Measurements from ENCODE around the gene RUVBL2.

Gene RUVBL2

DNA sequence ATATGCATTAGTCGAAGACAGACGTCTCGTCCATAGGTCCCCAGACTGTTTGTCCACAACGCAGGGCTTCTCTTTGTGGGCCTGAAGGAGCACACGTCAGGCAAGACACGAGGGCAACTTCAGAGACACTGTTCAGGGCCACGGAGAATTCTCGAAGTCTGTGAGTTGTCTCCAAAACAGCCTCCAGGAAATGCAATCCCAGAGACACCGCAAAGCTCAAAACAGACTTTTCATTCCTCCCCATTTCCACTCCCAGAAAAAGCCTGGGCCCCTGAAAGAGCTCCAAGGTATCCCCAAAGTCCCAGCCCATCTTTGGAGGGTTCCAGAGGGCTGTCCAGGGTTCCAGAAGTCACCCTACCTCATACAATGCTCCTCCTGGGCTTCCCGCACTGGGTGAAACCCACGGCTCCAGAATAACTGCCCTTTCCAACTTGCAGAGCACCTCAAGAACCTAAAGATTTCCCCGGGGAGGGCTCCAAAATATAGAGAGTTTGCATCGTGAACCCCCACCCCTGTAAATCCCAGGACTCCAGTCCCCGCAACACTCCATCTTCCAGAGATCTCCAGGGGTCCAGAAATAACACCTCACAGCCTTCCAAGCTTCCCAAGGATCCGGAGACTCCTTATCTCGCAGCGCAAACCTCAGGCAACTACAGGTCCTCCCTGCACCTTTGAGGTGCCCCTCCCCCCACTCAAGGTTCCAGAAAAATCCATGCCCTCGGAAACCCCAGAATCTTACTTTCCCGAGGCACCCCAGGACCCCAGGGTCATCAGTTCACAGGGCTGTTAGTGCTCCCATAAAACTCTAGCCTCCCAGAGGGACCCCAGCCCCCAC lies 29.3 kb upstream of the RUVBL2 start:
- DNase-seq (ENCODE audit: low read depth): no peak

DNA sequence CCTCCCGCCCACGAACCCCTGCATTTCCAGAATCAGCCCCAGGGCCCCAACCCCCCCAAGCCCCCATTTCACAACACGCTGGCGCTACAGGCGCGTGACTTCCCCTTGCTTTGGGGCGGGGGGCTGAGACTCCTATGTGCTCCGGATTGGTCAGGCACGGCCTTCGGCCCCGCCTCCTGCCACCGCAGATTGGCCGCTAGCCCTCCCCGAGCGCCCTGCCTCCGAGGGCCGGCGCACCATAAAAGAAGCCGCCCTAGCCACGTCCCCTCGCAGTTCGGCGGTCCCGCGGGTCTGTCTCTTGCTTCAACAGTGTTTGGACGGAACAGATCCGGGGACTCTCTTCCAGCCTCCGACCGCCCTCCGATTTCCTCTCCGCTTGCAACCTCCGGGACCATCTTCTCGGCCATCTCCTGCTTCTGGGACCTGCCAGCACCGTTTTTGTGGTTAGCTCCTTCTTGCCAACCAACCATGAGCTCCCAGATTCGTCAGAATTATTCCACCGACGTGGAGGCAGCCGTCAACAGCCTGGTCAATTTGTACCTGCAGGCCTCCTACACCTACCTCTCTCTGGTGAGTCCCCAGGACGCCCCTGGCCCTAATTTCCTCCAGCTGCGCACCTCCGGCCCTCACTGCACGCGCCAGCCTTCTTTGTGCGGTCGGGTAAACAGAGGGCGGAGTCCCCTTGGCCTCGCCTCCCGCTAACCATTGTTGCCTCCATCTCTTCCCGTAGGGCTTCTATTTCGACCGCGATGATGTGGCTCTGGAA lies 28.5 kb upstream of the RUVBL2 start, which contains the start of gene FTL:
TSS of gene FTL (plus strand) at position 270 of the 766 bp plus-strand sequence. CDS start at position 469, 199 bp downstream.
- DNase-seq (ENCODE audit: low read depth): peak; percentile 76

DNA sequence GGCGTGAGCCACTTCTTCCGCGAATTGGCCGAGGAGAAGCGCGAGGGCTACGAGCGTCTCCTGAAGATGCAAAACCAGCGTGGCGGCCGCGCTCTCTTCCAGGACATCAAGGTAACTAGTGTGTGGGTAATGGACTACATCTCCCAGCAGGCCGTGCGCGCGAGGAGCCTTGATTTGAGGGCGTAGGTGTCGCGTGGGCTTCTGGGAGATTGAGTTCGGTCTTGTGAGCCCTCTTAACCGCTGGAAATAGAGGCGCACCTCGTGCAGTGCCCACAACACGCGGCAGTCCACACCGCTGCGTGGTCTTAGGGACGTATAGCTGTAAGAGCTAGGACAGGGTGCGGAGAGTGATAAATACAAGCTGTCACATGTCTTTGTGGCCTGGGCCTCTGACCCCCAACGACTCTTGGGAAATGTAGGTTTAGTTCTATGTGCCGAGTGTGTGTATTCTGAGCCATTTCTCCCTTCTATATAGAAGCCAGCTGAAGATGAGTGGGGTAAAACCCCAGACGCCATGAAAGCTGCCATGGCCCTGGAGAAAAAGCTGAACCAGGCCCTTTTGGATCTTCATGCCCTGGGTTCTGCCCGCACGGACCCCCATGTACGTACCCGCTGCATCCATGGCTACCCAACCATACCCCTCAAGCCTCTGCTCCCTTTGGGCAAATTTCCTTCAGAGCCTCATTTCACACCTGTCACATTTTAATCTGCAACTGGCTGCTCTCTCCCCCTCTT lies 27.7 kb upstream of the RUVBL2 start:
- peak; percentile 83 for DNase-seq (ENCODE audit: low read depth)

DNA sequence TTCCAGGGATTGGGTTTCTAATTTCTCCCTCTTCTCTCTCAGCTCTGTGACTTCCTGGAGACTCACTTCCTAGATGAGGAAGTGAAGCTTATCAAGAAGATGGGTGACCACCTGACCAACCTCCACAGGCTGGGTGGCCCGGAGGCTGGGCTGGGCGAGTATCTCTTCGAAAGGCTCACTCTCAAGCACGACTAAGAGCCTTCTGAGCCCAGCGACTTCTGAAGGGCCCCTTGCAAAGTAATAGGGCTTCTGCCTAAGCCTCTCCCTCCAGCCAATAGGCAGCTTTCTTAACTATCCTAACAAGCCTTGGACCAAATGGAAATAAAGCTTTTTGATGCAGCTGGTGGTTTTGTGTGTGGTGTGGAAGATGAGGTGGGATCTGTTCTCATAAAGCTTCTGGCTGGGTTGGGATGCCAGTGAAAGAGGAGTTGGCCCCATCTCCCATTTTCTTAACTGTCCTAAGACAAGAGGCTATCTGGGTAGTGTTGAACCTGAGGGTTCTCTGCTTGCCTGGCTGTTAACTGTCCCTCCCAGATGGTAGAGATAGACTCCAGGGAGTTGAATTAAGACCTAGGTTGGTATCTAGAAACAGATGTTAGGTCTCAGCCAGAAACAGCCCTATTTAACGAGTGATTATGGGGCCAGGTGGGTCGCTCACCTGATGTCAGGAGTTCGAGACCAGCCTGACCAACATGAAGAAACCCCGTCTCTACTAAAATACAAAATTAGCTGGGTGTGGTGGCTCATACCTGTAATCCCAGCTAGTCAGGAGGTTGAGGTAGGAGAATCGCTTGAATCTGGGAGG lies 26.9 kb upstream of the RUVBL2 start:
- no peak for DNase-seq (ENCODE audit: low read depth)

DNA sequence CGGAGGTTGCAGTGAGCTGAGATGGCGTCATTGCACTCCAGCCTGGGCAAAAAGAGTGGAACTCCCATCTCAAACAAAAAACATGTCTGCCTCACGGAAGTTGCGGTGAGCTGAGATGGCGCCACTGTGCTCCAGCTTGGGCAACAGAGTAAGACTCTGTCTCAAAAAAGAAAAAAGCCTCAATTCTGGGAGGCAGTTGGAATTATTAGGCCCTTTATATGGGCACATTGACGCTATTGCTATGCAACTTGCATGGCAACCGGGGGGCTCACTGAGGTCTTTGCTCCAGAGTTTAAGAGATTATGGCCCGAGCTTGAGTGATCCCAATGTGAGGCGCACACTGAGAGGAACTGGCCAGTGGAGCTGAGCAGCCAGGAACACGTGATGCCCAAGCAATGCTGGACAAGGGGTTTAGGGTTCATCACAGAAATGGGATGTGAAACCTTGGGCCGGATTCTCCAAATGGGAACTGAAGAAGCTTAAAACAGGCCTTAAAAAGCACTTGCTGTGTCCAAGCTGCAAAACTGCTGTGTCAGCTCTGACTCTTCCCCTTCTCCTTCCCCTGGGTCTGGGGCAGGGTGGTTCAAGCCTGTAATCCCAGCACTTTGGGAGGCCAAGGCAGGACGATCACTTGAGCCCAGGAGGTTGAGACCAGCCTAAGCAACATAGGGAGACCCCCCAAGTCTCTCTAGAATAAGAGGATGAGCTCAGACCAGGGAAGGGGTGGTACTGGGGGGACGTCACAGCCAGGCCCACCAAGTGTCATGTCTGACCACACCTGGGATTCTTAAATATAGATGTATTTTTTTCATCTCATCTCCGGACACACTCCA lies 26.1 kb upstream of the RUVBL2 start:
- no peak for DNase-seq (ENCODE audit: low read depth)

DNA sequence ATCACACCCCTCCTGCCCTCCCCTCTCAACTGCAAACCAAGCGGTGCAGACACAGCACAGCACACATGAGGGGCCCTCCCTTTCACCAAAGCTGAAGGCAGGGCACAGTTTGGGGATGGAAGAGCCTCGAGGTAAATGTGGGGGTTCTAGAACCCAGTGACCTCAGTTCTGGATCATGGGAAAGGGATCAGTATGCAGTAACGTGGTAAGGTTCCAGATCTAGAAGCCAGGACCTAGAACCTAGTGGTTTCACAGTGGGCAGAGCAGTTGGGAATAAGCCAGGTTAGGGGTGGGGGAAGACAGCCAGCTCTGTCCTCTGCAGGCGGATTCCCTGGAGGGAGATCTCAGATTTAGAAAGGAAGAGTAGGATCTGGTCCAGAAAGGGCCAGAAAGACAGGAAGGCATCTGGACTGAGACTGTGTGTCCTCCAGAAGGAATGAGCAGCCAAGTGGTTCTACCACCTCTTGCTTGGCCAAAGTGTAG lies 25.5 kb upstream of the RUVBL2 start:
- DNase-seq (ENCODE audit: low read depth): no peak

DNA sequence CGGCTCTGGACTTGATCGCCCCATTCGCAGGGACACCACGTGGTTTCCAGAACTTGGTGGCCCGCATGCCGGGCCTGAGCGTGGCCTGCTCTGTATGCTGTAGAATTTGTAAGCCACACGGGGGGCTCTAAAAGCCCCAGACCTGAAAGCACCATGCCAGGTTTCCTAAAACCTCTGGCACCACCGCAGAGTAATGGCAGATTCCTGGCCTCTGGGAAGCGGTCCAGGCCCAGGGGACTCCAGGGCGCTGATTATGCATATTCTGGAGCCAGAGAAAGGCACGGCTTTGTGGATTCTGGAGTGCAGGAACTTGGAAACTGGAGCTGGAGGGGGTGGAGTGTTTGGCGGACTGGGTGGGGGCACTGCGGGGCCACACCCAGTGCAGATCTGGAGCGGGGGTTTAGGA lies 24.9 kb upstream of the RUVBL2 start:
- DNase-seq (ENCODE audit: low read depth): no peak

DNA sequence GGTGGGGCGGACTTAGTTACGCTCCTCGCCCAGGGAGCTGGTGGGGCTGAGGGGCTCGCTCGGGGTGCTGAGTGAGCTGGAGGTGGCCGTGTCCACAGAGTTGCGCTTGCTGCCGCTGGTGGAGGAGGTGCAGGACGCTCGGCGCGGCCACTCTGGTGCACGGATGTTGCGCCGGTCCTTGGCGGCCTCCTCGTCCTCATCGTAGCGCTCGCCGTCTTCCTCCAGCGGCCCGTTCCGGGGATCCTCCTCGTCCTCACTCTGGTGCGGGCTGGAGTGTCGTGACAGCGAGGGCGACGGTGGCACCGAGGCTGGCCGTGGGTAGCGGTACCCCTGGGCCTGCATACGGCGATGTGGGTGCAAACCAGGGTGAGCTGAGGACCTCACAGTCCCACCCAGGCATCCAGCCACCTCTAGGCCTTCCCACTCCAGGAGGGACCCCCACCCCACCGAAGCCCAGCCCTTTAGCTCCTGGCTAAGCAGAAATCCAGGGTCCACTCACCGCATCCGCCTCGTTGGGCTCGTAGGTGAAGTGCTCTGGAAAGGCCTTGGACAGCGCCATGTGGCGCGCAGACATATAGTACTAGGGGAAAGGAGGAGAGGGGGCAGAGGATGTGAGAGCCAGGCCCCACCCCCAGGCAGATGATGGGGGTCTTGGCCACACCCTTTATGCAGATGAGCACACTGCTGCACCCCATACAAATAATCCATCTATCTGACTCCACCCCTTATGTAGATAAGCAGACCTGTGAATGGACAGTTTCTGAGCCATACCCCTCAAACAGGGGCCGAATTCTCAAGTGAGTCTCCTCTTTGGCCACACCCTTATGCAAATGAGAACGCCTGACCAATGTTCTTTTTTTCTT lies 24.2 kb upstream of the RUVBL2 start:
- DNase-seq (ENCODE audit: low read depth): no peak

DNA sequence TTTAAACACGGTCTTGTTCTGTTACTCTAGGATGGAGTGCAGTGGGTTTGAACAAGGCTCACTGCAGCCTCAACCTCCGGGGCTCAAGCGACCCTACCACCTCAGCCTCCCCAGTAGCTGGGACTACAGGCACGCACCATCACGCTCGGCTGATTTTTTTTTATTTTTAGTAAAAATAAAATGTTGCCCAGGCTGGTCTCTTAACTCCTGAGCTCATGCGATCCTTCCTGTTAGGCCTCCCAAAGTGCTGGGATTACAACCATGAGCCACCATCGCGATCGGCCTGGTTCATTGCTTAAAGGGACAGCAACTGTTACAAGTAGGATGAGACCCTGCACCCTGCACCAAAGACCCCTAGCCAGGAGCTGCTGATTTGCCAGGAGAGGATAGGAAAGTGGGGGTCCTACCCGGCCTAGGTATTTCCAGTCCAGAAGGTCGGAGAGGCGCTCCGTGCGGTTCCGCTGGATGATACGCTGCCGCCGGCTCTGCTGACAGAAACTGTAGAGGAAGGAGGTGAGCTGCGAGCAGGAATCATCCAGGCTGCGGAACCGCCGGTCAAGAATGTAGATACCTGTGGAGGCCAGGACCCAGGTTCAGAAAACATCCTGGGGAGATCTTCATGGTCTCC lies 23.4 kb upstream of the RUVBL2 start:
- DNase-seq (ENCODE audit: low read depth): no peak

DNA sequence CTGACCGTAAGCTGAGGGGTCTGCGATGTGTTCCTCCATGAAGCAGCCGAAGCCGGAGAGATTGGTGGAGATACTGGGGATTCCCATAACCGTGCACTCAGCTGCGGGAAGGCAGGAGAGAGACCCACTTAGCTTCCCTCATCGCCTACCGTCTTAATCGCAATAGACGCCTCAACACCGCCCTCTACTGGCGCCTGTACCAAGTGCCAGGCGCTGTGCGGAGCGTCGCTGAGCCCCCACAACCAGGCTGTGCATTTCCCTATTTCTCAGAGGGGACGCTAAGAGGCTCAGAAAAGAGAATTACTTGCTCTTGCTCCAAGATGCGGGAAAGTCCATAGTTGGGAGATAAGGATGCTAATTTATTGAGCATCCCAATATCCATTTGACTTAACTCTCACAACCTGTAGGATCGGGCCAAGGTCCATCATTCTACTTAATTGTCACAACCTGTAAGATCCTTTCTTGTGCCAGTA lies 22.7 kb upstream of the RUVBL2 start:
- DNase-seq (ENCODE audit: low read depth): peak; percentile 70

DNA sequence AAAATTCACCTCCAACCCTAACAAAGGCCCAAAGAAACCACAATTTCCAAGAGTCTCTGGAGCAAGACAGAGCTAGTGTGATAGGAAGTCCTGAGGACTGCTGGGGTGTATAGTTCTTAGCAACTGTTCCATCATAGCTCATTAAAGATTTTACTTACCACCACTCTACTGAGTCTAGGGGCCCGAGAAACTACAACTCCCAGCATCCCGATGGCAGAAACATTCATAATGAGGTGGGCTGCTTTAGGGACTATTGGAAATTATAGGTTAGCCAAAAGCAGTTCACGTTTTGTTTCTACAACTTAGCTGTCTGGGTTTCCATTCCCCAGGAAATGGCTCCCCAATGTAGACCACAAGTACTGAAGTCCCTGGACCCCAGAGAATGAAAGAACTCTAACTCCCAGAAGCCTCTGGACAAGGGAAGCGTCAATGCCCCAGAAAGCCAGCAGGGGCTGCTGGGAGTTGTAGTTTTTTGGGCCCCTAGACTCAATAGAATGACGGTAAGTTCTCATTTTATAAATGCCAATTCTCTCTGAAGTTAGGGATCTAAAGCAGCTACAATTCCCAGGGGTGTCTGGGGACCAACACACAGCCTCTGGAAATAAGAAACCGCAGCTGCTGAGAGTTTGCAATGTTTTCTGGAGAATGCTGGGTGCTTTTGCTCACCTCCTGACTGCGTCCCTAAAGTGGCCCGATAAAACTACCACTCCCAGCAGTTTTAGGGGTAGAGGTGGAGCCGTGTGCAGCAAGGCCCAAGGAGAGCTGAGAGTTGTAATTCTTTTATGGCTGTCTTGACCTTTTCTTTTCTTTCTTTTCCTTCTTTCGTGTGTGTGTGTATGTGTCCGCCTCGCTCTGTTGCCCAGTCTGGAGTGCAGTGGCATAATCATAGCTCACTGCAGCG lies 17.5 kb upstream of the RUVBL2 start:
- no peak for DNase-seq (ENCODE audit: low read depth)

DNA sequence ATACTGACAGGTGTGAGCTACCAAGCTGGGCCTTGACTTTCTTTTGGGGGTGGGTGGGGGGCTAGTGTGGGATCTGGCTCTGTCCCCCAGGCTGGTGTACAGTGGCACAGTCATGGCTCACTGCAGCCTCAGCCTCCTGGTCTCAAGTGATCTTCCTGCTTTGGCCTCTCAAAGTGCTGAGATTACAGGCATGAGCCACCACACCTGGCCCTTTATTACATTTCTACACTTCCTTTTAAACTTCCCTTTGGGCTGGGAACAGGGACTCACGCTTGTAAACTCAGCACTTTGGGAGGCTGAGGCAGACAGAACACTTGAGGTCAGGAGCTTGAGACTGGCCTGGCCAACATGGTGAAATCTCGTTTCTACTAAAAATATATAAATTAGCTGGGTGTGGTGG lies 16.6 kb upstream of the RUVBL2 start:
- no peak for DNase-seq (ENCODE audit: low read depth)

DNA sequence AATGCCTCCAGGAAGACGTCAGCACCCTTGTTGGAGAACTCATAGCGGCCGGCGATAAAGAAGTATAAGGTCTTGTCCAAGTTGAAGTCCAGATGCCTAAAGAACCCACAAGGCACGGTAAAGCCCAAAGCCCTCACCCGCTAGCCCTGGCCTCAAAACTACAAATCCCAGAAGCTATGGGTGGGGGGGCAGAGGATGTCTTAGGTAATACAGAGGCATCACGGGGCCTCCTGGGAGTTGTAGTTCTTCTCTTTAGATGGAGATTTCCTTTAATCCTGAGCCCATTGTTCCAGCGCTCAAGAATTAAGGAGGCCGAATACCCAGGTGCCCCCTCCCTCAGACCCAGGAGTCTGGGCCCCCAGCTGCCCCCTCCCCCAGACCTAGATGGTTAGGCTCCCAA lies 11.4 kb upstream of the RUVBL2 start:
- DNase-seq (ENCODE audit: low read depth): no peak

DNA sequence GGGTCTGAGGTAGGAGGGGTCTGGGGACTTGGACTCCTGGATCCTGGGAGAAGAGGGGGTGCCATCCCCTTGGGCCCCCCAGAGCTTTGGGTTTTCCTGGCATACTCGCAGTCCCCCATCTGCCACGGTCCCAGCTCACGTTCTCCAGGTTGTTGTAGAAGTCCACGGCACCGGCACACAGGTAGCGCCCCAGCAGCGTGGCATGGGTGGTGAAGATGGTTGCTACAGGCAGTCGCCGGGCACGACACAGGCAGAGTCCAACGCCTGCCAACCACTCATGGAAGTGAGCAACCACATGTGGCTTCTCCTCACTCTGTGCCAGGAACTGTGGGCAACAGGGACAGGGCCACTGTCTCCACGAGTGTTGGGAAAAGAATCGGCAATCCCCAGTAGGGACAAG lies 8.0 kb upstream of the RUVBL2 start:
- DNase-seq (ENCODE audit: low read depth): no peak

DNA sequence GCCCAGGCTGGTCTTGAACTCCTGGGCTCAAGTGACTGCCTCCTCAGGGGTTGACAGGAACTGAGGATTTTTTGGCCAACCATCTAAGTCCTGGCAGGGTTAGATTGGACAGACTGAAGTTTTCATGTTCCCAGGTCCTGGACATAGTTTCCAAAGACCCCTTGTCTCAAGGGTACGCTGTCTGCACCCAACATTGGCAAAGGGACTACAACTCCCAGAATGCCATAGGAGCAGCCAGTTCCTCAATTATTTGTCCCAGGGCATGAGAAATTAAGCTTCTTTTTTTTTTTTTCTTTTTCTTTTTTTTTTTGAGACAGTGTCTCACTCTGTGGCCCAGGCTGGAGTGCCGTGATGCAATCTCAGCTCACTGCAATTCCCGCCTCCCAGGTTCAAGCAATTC lies 7.5 kb upstream of the RUVBL2 start:
- DNase-seq (ENCODE audit: low read depth): no peak

DNA sequence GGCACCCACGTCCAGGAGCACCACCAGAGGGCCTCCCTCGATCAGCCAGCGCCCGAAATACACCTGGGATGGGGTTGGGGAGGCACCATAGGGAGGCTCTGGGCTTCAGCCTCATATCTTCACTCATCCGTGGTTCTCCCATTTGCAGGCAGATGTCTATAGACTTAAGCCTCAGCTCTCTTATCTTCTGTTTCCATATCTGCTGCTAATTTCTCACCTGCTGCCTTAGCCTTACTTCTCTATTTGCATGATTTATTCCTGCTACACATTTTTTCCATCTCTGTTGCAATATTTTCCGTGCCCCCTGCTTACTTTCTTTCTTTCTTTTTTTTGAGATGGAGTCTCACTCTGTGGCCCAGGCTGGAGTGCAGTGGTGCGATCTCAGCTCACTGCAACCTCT lies 6.4 kb upstream of the RUVBL2 start:
- DNase-seq (ENCODE audit: low read depth): no peak

DNA sequence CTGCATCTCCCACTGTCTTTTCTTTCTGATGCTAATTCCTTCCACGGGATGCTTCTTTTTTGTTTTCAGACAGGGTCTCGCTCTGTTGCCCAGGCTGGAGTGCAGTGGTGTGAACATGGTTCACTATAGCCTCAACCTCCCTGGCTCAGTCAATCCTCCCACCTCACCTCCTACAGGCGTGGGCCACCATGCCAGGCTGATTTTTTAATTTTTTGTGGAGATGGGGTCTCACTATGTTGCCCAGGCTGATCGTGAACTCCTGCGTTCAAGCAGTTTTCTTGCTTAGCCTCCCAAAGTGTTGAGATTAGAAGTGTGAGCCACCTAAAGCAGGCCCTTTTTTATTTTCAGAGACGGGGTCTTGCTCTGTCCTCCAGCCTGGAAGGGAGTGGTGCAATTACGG lies 5.4 kb upstream of the RUVBL2 start:
- no peak for DNase-seq (ENCODE audit: low read depth)

DNA sequence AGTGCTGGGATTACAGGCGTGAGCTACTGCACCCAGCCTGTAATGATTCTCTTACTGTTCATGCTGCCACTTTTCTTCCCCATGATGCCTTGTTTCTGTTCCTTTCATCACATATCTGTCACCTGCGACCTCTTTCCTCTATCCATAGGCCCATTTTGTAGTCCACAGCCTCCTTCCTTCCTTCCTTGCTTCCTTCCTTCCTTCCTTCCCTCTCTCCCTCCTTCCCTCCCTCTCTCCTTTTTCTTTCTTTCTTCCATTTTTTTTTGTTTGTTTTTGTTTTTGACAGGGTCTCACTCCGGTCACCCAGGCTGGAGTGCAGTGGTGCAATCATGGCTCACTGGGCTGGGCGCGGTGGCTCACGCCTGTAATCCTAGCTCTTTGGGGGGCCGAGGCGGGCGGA lies 4.8 kb upstream of the RUVBL2 start:
- DNase-seq (ENCODE audit: low read depth): no peak
